ENCODE measurements around the gene ZNF575. TPM values are rescaled to one million over a fixed set of nuclear protein-coding genes. Genes with fewer than 3 reads are reported as not detected.

The ZNF575 gene
- total RNA-seq, 5 donors from 2014 or later (not counting 1 experiment from before 2014, with no cell fraction given): 3.4 to 12.7 (median 6.2) TPM

- Histone ChIP-seq H3K27ac (ENCODE audit: low read length) (peak overlapping the region; percentile 69), H3K4me3 (ENCODE audit: control insufficient read depth in 1 of 2, extremely low read depth in 1 of 2, low read length in 1 of 2) (peak overlapping the region in 1 of 2 donors; percentile 69), H3K27me3 (replicated peaks in 1 of 2; ENCODE audit: control insufficient read depth in 2 of 2, extremely low read depth in 1 of 2, insufficient read depth in 2 of 2, low read length in 1 of 2) (no peaks in the 10 kb centered on the region), H3K4me1 (ENCODE audit: control insufficient read depth in 1 of 2, extremely low read depth in 1 of 2, insufficient read depth in 2 of 2, low read length in 2 of 2) (peaks cover 2 to 23% of the 10 kb centered on the region in 2 experiments), H3K9me3 (no peaks in the 10 kb centered on the region), H3K36me3 (ENCODE audit: control insufficient read depth in 2 of 2, extremely low read depth in 1 of 2, insufficient read depth in 1 of 2, low read length in 1 of 2) (peaks cover 7 to 11% of the 10 kb centered on the region in 2 donors)
- H3K4me1 Mint-ChIP-seq: peaks cover 13 to 23% (median 21%) of the 10 kb centered on the region in 3 donors
- H3K4me3 Mint-ChIP-seq: peak overlapping the region; percentile 88 to 90 (median 88)
- ATAC-seq (replicated peaks in 1 of 4) (no peak), DNase-seq (no peak)
- no peaks in the 10 kb centered on the region for H3K27me3 Mint-ChIP-seq
- H3K36me3 Mint-ChIP-seq: peaks cover 18% of the 10 kb centered on the region
- peaks cover 4 to 10% (median 5%) of the 10 kb centered on the region in 3 donors for H3K9me3 Mint-ChIP-seq
- peak overlapping the region; percentile 93 to 94 for H3K27ac Mint-ChIP-seq
- CTCF ChIA-PET: interaction anchor here in 1 of 2 donors (0.6 to 3.4 kb wide), 3 partner anchors 14 to 1125 kb away, joined by 3 to 24 read pairs (median 5); no protein-coding TSS in a partner anchor
- 96% methylated on average over 4 of the region's 17 CpGs for WGBS (ENCODE audit: insufficient coverage)
- POLR2A ChIA-PET: interaction anchor here in 1 of 2 donors (0.6 kb wide), 2 partner anchors 63 to 92 kb away, joined by 4 to 15 read pairs; no protein-coding TSS in a partner anchor
Observed at GRCh38 chr19:43534305-43534815, 1.4 kb downstream of the ZNF575 start.

- ChIA-PET CTCF (interaction anchor here in 1 of 2 donors (0.7 kb wide), 1 partner anchor 1124 kb away, joined by 5 read pairs; no protein-coding TSS in a partner anchor), POLR2A (no interaction called here)
- Histone ChIP-seq H3K36me3 (ENCODE audit: control insufficient read depth in 2 of 2, extremely low read depth in 1 of 2, insufficient read depth in 1 of 2, low read length in 1 of 2) (peaks cover 7 to 11% of the 10 kb centered on the region in 2 donors), H3K4me3 (ENCODE audit: control insufficient read depth in 1 of 2, extremely low read depth in 1 of 2, low read length in 1 of 2) (no peak overlapping the region), H3K4me1 (ENCODE audit: control insufficient read depth in 1 of 2, extremely low read depth in 1 of 2, insufficient read depth in 2 of 2, low read length in 2 of 2) (peaks cover 2 to 23% of the 10 kb centered on the region in 2 experiments), H3K27me3 (replicated peaks in 1 of 2; ENCODE audit: control insufficient read depth in 2 of 2, extremely low read depth in 1 of 2, insufficient read depth in 2 of 2, low read length in 1 of 2) (no peaks in the 10 kb centered on the region), H3K27ac (ENCODE audit: low read length) (no peak overlapping the region), H3K9me3 (no peaks in the 10 kb centered on the region)
- WGBS (ENCODE audit: insufficient coverage): 89% methylated on average over 34 of the region's 62 CpGs
- Mint-ChIP-seq H3K36me3 (peaks cover 23% of the 10 kb centered on the region), H3K4me3 (peak overlapping the region in 1 of 3 donors; percentile 43), H3K9me3 (peaks cover 5 to 10% (median 6%) of the 10 kb centered on the region in 3 donors), H3K27me3 (no peaks in the 10 kb centered on the region), H3K27ac (peak overlapping the region; percentile 75 to 94), H3K4me1 (peaks cover 13 to 23% (median 21%) of the 10 kb centered on the region in 3 donors)
- DNase-seq (peak in 11 of 35 experiments; percentile 10 to 43 (median 29)), ATAC-seq (replicated peaks in 1 of 4) (no peak)
Observed at GRCh38 chr19:43534816-43535761, 2.1 kb downstream of the ZNF575 start.

- DNase-seq: no peak
- H3K9me3 Mint-ChIP-seq: peaks cover 5 to 10% (median 6%) of the 10 kb centered on the region in 3 donors
- H3K27me3 Mint-ChIP-seq: no peaks in the 10 kb centered on the region
- H3K9me3 ChIP-seq: no peaks in the 10 kb centered on the region
- H3K27ac Mint-ChIP-seq: no peak overlapping the region
- peaks cover 49% of the 10 kb centered on the region for H3K36me3 Mint-ChIP-seq
- H3K4me3 Mint-ChIP-seq: no peak overlapping the region
- H3K4me1 Mint-ChIP-seq: peaks cover 3 to 7% (median 5%) of the 10 kb centered on the region in 3 donors
- H3K4me1 ChIP-seq (ENCODE audit: control insufficient read depth in 1 of 2, extremely low read depth in 1 of 2, insufficient read depth in 2 of 2, low read length in 2 of 2): peaks cover 0 to 5% of the 10 kb centered on the region in 2 experiments
- H3K4me3 ChIP-seq (ENCODE audit: control insufficient read depth in 1 of 2, extremely low read depth in 1 of 2, low read length in 1 of 2): no peak overlapping the region
- H3K36me3 ChIP-seq (ENCODE audit: control insufficient read depth in 2 of 2, extremely low read depth in 1 of 2, insufficient read depth in 1 of 2, low read length in 1 of 2): peaks cover 19 to 34% of the 10 kb centered on the region in 2 donors
- no peak overlapping the region for H3K27ac ChIP-seq (ENCODE audit: low read length)
- H3K27me3 ChIP-seq (replicated peaks in 1 of 2; ENCODE audit: control insufficient read depth in 2 of 2, extremely low read depth in 1 of 2, insufficient read depth in 2 of 2, low read length in 1 of 2): no peaks in the 10 kb centered on the region
- ChIA-PET POLR2A (no interaction called here), CTCF (no interaction called here)
- ATAC-seq (replicated peaks in 1 of 4): no peak
Observed at GRCh38 chr19:43538922-43539321, 5.9 kb downstream of the ZNF575 start.

DNA sequence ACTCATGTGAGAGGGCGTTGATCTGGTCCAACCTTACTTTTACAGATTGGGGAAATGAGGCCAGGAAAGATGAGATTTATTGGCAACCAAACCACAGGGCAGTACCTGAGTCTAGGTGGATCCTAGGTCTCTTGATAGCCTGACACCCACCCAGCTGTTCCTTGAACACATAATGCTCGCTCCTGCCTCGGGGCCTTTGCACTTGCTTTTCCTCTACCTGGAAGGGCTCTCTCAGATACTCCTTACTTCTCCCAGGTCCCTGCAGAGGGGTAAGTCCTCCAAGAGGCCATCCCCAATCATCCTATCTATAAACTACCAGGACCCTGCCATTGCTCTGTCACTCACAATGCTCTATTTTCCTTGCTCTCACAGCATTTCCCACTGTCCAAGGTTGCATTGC lies 7.4 kb downstream of the ZNF575 start:
- H3K4me1 ChIP-seq (ENCODE audit: control insufficient read depth in 1 of 2, extremely low read depth in 1 of 2, insufficient read depth in 2 of 2, low read length in 2 of 2): no peaks in the 10 kb centered on the region
- Mint-ChIP-seq H3K27me3 (no peaks in the 10 kb centered on the region), H3K4me1 (peaks cover 2 to 3% (median 2%) of the 10 kb centered on the region in 3 donors), H3K36me3 (peaks cover 55% of the 10 kb centered on the region), H3K9me3 (peaks cover 5 to 10% (median 6%) of the 10 kb centered on the region in 3 donors), H3K4me3 (no peak overlapping the region), H3K27ac (peak overlapping the region in 1 of 2 donors; percentile 23)
- WGBS (ENCODE audit: insufficient coverage): 96% methylated on average over 2 of the region's 3 CpGs
- CTCF ChIA-PET: no interaction called here
- POLR2A ChIA-PET: no interaction called here
- H3K9me3 ChIP-seq: no peaks in the 10 kb centered on the region
- no peak overlapping the region for H3K4me3 ChIP-seq (ENCODE audit: control insufficient read depth in 1 of 2, extremely low read depth in 1 of 2, low read length in 1 of 2)
- peaks cover 30 to 41% of the 10 kb centered on the region in 2 donors for H3K36me3 ChIP-seq (ENCODE audit: control insufficient read depth in 2 of 2, extremely low read depth in 1 of 2, insufficient read depth in 1 of 2, low read length in 1 of 2)
- no peak overlapping the region for H3K27ac ChIP-seq (ENCODE audit: low read length)
- no peak for ATAC-seq (replicated peaks in 1 of 4)
- no peak for DNase-seq
- H3K27me3 ChIP-seq (replicated peaks in 1 of 2; ENCODE audit: control insufficient read depth in 2 of 2, extremely low read depth in 1 of 2, insufficient read depth in 2 of 2, low read length in 1 of 2): no peaks in the 10 kb centered on the region

GRCh38 chr19:43541920-43542650 lies 9.1 kb downstream of the ZNF575 start:
- ATAC-seq (replicated peaks in 1 of 4) (no peak), DNase-seq (no peak)
- peaks cover 5 to 10% (median 6%) of the 10 kb centered on the region in 3 donors for H3K9me3 Mint-ChIP-seq
- H3K27me3 ChIP-seq (replicated peaks in 1 of 2; ENCODE audit: control insufficient read depth in 2 of 2, extremely low read depth in 1 of 2, insufficient read depth in 2 of 2, low read length in 1 of 2): no peaks in the 10 kb centered on the region
- WGBS (ENCODE audit: insufficient coverage): no CpG with 5 or more reads among the region's 5 CpGs
- H3K27ac ChIP-seq (ENCODE audit: low read length): no peak overlapping the region
- H3K4me1 Mint-ChIP-seq: no peaks in the 10 kb centered on the region
- POLR2A ChIA-PET: no interaction called here
- peaks cover 32 to 49% of the 10 kb centered on the region in 2 donors for H3K36me3 ChIP-seq (ENCODE audit: control insufficient read depth in 2 of 2, extremely low read depth in 1 of 2, insufficient read depth in 1 of 2, low read length in 1 of 2)
- no peaks in the 10 kb centered on the region for H3K4me1 ChIP-seq (ENCODE audit: control insufficient read depth in 1 of 2, extremely low read depth in 1 of 2, insufficient read depth in 2 of 2, low read length in 2 of 2)
- no peak overlapping the region for H3K4me3 ChIP-seq (ENCODE audit: control insufficient read depth in 1 of 2, extremely low read depth in 1 of 2, low read length in 1 of 2)
- H3K27me3 Mint-ChIP-seq: no peaks in the 10 kb centered on the region
- no peaks in the 10 kb centered on the region for H3K9me3 ChIP-seq
- H3K36me3 Mint-ChIP-seq: peaks cover 57% of the 10 kb centered on the region
- no peak overlapping the region for H3K4me3 Mint-ChIP-seq
- CTCF ChIA-PET: no interaction called here
- no peak overlapping the region for H3K27ac Mint-ChIP-seq

- no peaks in the 10 kb centered on the region for H3K27me3 Mint-ChIP-seq
- H3K4me3 Mint-ChIP-seq: no peak overlapping the region
- POLR2A ChIA-PET: no interaction called here
- H3K9me3 ChIP-seq: no peaks in the 10 kb centered on the region
- no peak overlapping the region for H3K27ac ChIP-seq (ENCODE audit: low read length)
- no peak for ATAC-seq (replicated peaks in 1 of 4)
- H3K4me1 Mint-ChIP-seq: no peaks in the 10 kb centered on the region
- no peak for DNase-seq
- peaks cover 48% of the 10 kb centered on the region for H3K36me3 Mint-ChIP-seq
- no peaks in the 10 kb centered on the region for H3K27me3 ChIP-seq (replicated peaks in 1 of 2; ENCODE audit: control insufficient read depth in 2 of 2, extremely low read depth in 1 of 2, insufficient read depth in 2 of 2, low read length in 1 of 2)
- H3K9me3 Mint-ChIP-seq: peaks cover 3 to 4% (median 3%) of the 10 kb centered on the region in 3 donors
- no peaks in the 10 kb centered on the region for H3K4me1 ChIP-seq (ENCODE audit: control insufficient read depth in 1 of 2, extremely low read depth in 1 of 2, insufficient read depth in 2 of 2, low read length in 2 of 2)
- 100% methylated on average over 7 of the region's 9 CpGs for whole genome bisulfite sequencing (ENCODE audit: insufficient coverage)
- CTCF ChIA-PET: no interaction called here
- peaks cover 25 to 46% of the 10 kb centered on the region in 2 donors for H3K36me3 ChIP-seq (ENCODE audit: control insufficient read depth in 2 of 2, extremely low read depth in 1 of 2, insufficient read depth in 1 of 2, low read length in 1 of 2)
- H3K4me3 ChIP-seq (ENCODE audit: control insufficient read depth in 1 of 2, extremely low read depth in 1 of 2, low read length in 1 of 2): no peak overlapping the region
- no peak overlapping the region for H3K27ac Mint-ChIP-seq
Observed at GRCh38 chr19:43544077-43544476, 11.1 kb downstream of the ZNF575 start.
